Ishikawa (cell line): Measurements from ENCODE around the gene CDK6.

Experiments used
- CREB1 ChIP-seq: IDR thresholded peaks from 2 replicates; pipeline ENCODE4 v1.6.1; 2012; ENCODE audit warnings: low read depth
- RAD21 ChIP-seq: IDR thresholded peaks from 2 replicates; pipeline ENCODE4 v1.6.1; 2012; ENCODE audit warnings: low read depth
- ZBTB7A ChIP-seq: IDR thresholded peaks from 2 replicates; pipeline ENCODE4 v1.6.1; 2012; ENCODE audit warnings: low read depth

GRCh38 chr7:92881091-92881485, 44.7 kb upstream of the CDK6 start:
- no peak for TF ChIP-seq RAD21
- no peak for TF ChIP-seq ZBTB7A
- TF ChIP-seq CREB1 = no peak
